Central memory CD8-positive, alpha-beta T cell (primary cell): ENCODE results near the gene CLEC18A.

Experiments
- ATAC-seq: fragments of 150-1000 bp; cut with Tn5 transposase; replicated peaks from 2 replicates; pipeline ENCODE4 v1.10.0; 2022; ENCODE audit warnings: mild to moderate bottlenecking, moderate FRiP score, moderate number of reproducible peaks; ENCODE audit not compliant: poor library complexity, severe bottlenecking; ENCODE audit errors: extremely low read depth
- DNase-seq, 2 donors: peaks; one replicate each; pipeline ENCODE4 v3.0.0; 2021; ENCODE audit warnings: low spot score in 2 of 2
- H3K27ac Mint-ChIP-seq: one replicate; pipeline ENCODE4 v1.8.0; 2022; ENCODE audit warnings: low read depth, mild to moderate bottlenecking, moderate library complexity, mixed read lengths
- H3K27me3 Mint-ChIP-seq: one replicate; pipeline ENCODE4 v1.8.0; 2022; ENCODE audit warnings: mixed read lengths
- H3K36me3 Mint-ChIP-seq: one replicate; pipeline ENCODE4 v1.8.0; 2022; ENCODE audit warnings: mild to moderate bottlenecking, moderate library complexity, mixed read lengths; ENCODE audit not compliant: insufficient read depth
- H3K4me1 Mint-ChIP-seq: one replicate; pipeline ENCODE4 v1.8.0; 2022; ENCODE audit warnings: mixed read lengths
- H3K4me3 Mint-ChIP-seq: one replicate; pipeline ENCODE4 v1.8.0; 2022; ENCODE audit warnings: mild to moderate bottlenecking, moderate library complexity, mixed read lengths
- H3K9me3 Mint-ChIP-seq: one replicate; pipeline ENCODE4 v1.8.0; 2022; ENCODE audit warnings: mixed read lengths

CLEC18A gene

GRCh38 chr16:69934044-69934443 is 17.1 kb upstream of the CLEC18A start:
- H3K9me3 Mint-ChIP-seq = no peaks in the 10 kb centered on the region
- no peak for ATAC-seq
- DNase-seq = no peak
- no peaks in the 10 kb centered on the region for H3K4me1 Mint-ChIP-seq
- no peak overlapping the region for H3K4me3 Mint-ChIP-seq
- H3K36me3 Mint-ChIP-seq = peaks cover 32% of the 10 kb centered on the region
- no peak overlapping the region for H3K27ac Mint-ChIP-seq
- no peaks in the 10 kb centered on the region for H3K27me3 Mint-ChIP-seq

GRCh38 chr16:69934751-69935150 is 16.4 kb upstream of the CLEC18A start:
- Mint-ChIP-seq H3K4me3 (no peak overlapping the region), H3K27ac (no peak overlapping the region), H3K36me3 (peaks cover 36% of the 10 kb centered on the region), H3K9me3 (no peaks in the 10 kb centered on the region), H3K27me3 (no peaks in the 10 kb centered on the region), H3K4me1 (no peaks in the 10 kb centered on the region)
- ATAC-seq (no peak), DNase-seq (no peak)

DNA sequence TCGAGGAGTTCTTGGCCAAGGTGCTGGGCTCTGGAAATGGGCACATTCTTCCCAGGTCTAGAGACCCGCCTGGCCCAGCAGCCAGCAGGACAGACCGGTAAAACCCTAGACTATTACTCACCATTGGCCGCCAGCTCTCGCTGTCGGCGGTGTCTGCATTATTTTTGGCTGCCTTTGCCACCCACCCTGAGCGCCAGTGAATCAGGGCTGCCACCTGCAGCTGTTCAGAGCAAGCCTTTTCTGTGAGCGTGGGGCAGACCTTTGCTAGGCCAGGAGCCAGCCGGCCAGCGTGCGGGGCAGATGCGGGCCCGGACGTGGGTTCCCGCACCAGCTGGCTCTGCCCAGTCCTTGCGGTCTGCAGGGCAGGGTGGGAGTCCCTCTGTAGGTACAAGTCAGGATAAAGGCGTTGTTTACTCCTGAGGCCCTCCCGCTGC is 15.8 kb upstream of the CLEC18A start:
- H3K27me3 Mint-ChIP-seq = no peaks in the 10 kb centered on the region
- no peak for ATAC-seq
- H3K4me3 Mint-ChIP-seq = no peak overlapping the region
- H3K4me1 Mint-ChIP-seq = no peaks in the 10 kb centered on the region
- H3K9me3 Mint-ChIP-seq = no peaks in the 10 kb centered on the region
- peaks cover 34% of the 10 kb centered on the region for H3K36me3 Mint-ChIP-seq
- DNase-seq = no peak
- H3K27ac Mint-ChIP-seq = no peak overlapping the region

DNA sequence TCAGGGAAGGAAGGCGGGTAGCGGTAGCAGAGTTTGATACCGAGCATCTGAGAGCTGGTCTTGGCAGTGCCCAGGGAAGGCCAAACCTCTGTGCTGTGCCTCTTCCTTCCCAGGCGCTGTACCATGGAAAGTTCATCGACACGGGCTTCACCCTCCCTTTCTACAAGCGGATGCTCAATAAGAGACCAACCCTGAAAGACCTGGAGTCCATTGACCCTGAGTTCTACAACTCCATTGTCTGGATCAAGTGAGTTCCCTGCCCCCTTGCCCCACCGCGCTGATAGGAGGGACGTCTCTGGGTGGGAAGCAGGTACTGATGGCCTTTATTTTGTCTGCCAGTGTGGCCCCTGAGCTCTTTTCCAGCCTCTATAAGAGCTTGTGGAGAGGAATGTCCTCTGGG is 15.4 kb upstream of the CLEC18A start:
- DNase-seq (no peak), ATAC-seq (no peak)
- peaks cover 34% of the 10 kb centered on the region for H3K36me3 Mint-ChIP-seq
- H3K4me1 Mint-ChIP-seq = no peaks in the 10 kb centered on the region
- H3K4me3 Mint-ChIP-seq = no peak overlapping the region
- H3K27ac Mint-ChIP-seq = no peak overlapping the region
- H3K9me3 Mint-ChIP-seq = no peaks in the 10 kb centered on the region
- no peaks in the 10 kb centered on the region for H3K27me3 Mint-ChIP-seq

DNA sequence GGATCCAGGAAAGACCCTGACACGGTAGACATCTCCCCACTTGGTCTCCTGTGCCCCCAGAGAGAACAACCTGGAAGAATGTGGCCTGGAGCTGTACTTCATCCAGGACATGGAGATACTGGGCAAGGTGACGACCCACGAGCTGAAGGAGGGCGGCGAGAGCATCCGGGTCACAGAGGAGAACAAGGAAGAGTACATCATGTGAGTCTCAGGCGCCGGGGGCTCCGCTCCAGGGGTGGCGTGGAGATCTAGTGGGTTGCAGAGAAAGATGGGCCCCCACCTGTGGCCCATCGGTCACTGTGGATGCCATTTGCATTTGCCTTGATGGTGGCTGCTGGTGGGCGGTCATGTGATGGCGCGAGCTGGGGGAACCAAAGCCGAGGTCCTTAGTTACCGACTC is 14.9 kb upstream of the CLEC18A start:
- DNase-seq = no peak
- Mint-ChIP-seq H3K4me3 (no peak overlapping the region), H3K27me3 (no peaks in the 10 kb centered on the region), H3K36me3 (peaks cover 32% of the 10 kb centered on the region), H3K27ac (no peak overlapping the region), H3K9me3 (no peaks in the 10 kb centered on the region), H3K4me1 (no peaks in the 10 kb centered on the region)
- no peak for ATAC-seq

GRCh38 chr16:69936751-69937211 is 14.4 kb upstream of the CLEC18A start:
- Mint-ChIP-seq H3K4me1 (no peaks in the 10 kb centered on the region), H3K36me3 (peaks cover 30% of the 10 kb centered on the region), H3K4me3 (no peak overlapping the region), H3K27me3 (no peaks in the 10 kb centered on the region), H3K9me3 (no peaks in the 10 kb centered on the region), H3K27ac (no peak overlapping the region)
- no peak for ATAC-seq
- no peak for DNase-seq

DNA sequence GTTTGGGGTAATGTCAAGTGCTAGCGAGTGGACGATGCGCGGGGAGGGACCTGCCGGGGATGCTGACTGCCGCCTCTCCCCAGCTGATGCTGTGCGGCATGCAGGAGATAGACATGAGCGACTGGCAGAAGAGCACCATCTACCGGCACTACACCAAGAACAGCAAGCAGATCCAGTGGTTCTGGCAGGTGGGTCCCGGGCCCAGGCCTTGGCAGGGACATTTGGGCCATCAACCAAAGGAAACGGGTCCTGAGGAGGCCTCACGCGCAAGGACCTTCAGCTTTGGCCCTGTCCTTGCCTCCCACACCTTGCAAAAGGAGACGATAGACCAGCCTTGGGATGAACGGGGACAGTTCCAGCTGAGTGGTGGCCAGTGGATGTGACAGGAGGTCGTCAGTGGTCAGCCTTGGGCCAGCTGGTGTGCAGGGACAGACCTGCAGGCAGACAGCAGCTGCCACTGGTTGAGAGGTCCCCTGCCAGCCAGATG is 13.6 kb upstream of the CLEC18A start:
- Mint-ChIP-seq H3K4me3 (no peak overlapping the region), H3K36me3 (peaks cover 27% of the 10 kb centered on the region), H3K27ac (no peak overlapping the region), H3K4me1 (no peaks in the 10 kb centered on the region), H3K9me3 (no peaks in the 10 kb centered on the region), H3K27me3 (no peaks in the 10 kb centered on the region)
- ATAC-seq = no peak
- no peak for DNase-seq

DNA sequence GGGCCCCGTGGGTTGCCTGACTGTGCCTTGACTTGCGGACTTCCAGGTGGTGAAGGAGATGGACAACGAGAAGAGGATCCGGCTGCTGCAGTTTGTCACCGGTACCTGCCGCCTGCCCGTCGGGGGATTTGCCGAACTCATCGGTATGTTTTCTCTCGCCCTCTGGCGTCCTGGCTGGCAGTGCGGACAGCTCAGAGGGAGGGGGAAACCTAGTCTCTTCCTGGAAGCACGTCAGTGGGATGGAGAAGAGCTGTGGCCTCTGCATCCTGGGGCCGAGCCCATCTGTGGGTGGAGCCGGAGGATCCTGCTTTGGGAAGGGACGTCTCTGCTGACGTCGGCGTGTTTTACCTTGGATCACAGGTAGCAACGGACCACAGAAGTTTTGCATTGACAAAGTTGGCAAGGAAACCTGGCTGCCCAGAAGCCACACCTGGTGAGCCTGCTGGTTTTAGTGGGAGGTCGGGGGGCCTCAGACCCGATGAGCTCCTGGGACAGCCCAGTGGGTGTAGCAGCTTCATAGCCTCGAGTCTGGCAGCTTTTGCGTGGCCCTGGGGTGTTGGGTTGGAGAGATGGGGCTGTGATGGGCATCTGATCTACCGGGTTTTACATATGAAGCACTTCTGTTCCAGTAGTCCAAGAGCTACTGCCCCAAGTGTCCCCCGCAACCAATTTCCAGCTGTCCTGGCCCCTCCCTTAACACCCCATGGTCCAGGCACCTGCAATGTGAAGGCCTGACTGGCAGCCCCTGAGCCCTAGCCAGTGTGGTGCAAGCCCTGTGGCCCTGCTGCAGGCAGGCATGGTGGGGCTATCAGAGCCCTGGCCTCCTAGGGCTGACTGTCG is 11.9 kb upstream of the CLEC18A start:
- Mint-ChIP-seq H3K4me3 (no peak overlapping the region), H3K36me3 (peaks cover 22% of the 10 kb centered on the region), H3K4me1 (no peaks in the 10 kb centered on the region), H3K27me3 (no peaks in the 10 kb centered on the region), H3K27ac (no peak overlapping the region), H3K9me3 (no peaks in the 10 kb centered on the region)
- ATAC-seq = no peak
- DNase-seq = no peak

DNA sequence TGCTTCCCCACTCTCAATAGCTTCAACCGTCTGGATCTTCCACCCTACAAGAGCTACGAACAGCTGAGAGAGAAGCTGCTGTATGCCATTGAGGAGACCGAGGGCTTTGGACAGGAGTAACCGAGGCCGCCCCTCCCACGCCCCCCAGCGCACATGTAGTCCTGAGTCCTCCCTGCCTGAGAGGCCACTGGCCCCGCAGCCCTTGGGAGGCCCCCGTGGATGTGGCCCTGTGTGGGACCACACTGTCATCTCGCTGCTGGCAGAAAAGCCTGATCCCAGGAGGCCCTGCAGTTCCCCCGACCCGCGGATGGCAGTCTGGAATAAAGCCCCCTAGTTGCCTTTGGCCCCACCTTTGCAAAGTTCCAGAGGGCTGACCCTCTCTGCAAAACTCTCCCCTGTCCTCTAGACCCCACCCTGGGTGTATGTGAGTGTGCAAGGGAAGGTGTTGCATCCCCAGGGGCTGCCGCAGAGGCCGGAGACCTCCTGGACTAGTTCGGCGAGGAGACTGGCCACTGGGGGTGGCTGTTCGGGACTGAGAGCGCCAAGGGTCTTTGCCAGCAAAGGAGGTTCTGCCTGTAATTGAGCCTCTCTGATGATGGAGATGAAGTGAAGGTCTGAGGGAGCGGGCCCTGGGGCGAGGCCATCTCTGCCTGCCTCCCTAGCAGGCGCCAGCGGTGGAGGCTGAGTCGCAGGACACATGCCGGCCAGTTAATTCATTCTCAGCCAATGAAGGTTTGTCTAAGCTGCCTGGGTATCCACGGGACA is 11.1 kb upstream of the CLEC18A start:
- H3K9me3 Mint-ChIP-seq = no peaks in the 10 kb centered on the region
- H3K4me1 Mint-ChIP-seq = no peaks in the 10 kb centered on the region
- no peaks in the 10 kb centered on the region for H3K27me3 Mint-ChIP-seq
- no peak overlapping the region for H3K27ac Mint-ChIP-seq
- no peak overlapping the region for H3K4me3 Mint-ChIP-seq
- no peak for ATAC-seq
- H3K36me3 Mint-ChIP-seq = peaks cover 20% of the 10 kb centered on the region
- no peak for DNase-seq

GRCh38 chr16:69940676-69941075 is 10.5 kb upstream of the CLEC18A start:
- Mint-ChIP-seq H3K4me3 (no peak overlapping the region), H3K9me3 (no peaks in the 10 kb centered on the region), H3K27ac (no peak overlapping the region), H3K27me3 (no peaks in the 10 kb centered on the region), H3K36me3 (peaks cover 20% of the 10 kb centered on the region), H3K4me1 (no peaks in the 10 kb centered on the region)
- no peak for DNase-seq
- no peak for ATAC-seq

GRCh38 chr16:69941251-69942098 is 9.7 kb upstream of the CLEC18A start:
- no peak for DNase-seq
- Mint-ChIP-seq H3K4me1 (no peaks in the 10 kb centered on the region), H3K27ac (no peak overlapping the region), H3K36me3 (peaks cover 16% of the 10 kb centered on the region), H3K4me3 (no peak overlapping the region), H3K27me3 (no peaks in the 10 kb centered on the region), H3K9me3 (no peaks in the 10 kb centered on the region)
- no peak for ATAC-seq

DNA sequence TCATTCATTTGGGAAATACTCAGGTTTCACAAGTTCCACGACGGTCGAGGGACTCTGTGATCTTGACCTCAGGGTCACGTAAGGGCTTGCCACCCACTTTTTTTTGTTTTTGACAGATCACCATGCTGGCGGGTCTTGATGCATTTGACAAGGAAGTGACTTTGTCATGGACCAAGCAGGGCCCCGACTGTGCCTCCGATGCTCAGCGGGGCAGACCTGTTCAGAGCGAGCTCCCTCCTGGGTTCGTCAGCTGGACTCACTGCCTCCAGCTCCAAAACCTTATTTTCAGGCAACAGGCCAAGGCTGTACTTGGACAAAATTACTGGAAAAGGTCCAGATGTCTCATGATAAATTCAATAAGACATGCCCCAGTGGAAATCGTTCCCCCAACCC is 9.0 kb upstream of the CLEC18A start:
- Mint-ChIP-seq H3K27ac (no peak overlapping the region), H3K4me3 (no peak overlapping the region), H3K9me3 (no peaks in the 10 kb centered on the region), H3K27me3 (no peaks in the 10 kb centered on the region), H3K4me1 (no peaks in the 10 kb centered on the region), H3K36me3 (peaks cover 11% of the 10 kb centered on the region)
- no peak for ATAC-seq
- no peak for DNase-seq
